Vagina (tissue), 2 donors: ENCODE measurements around the gene SCNN1G. TPM values are rescaled to one million over a fixed set of nuclear protein-coding genes. Genes with fewer than 3 reads are reported as not detected.
A peak's percentile ranks its signal among the peaks of the same experiment; 100 is the strongest.

Experiments
- DNase-seq, 2 donors: peaks; one replicate each; pipeline ENCODE4 v3.0.0-alpha.2; 2017; ENCODE audit errors: extremely low spot score in 2 of 2
- H3K27ac ChIP-seq: fragments of 200-600 bp; sonication (generic); one replicate; pipeline ENCODE4 v1.5.1; 2019
- H3K27me3 ChIP-seq: fragments of 200-600 bp; sonication (generic); one replicate; pipeline ENCODE4 v1.5.1; 2019
- H3K36me3 ChIP-seq, 2 donors: fragments of 200-600 bp; sonication (generic); one replicate each; pipeline ENCODE4 v1.5.1; 2017 to 2019
- H3K4me1 ChIP-seq: fragments of 200-600 bp; sonication (generic); one replicate; pipeline ENCODE4 v1.5.1; 2019
- H3K4me3 ChIP-seq, 2 donors: fragments of 200-600 bp; sonication (generic); 1 replicate in 1 of 2; 2 replicates in 1 of 2; pipeline ENCODE4 v1.5.1; 2016 to 2019
- H3K9me3 ChIP-seq: fragments of 200-600 bp; sonication (generic); one replicate; pipeline ENCODE4 v1.5.1; 2019
- CTCF ChIP-seq, 3 experiments: fragments of 450-650 bp in 2 of 3; fragments of 200-600 bp in 1 of 3; sonication (generic) in 1 of 3; IDR thresholded peaks; one replicate each; pipeline ENCODE4 v1.5.1; 2017 to 2019; ENCODE audit warnings: antibody characterized with exemption in 3 of 3, mild to moderate bottlenecking in 2 of 3, moderate library complexity in 2 of 3
- POLR2A ChIP-seq, 2 donors: fragments of 450-650 bp; IDR thresholded peaks; one replicate each; pipeline ENCODE4 v1.6.1; 2017; ENCODE audit warnings: antibody characterized with exemption in 2 of 2, mild to moderate bottlenecking in 2 of 2, moderate library complexity in 2 of 2
- POLR2AphosphoS5 ChIP-seq, 2 donors: sonication (generic); formaldehyde crosslinking; IDR thresholded peaks; one replicate each; pipeline ENCODE4 v1.9.0; 2017; ENCODE audit warnings: antibody characterized with exemption in 2 of 2, mild to moderate bottlenecking in 2 of 2, low read depth in 1 of 2; ENCODE audit not compliant: insufficient read depth in 1 of 2
- intact Hi-C: fragments of 100-400 bp; cut with DNase I; formaldehyde crosslinking; loops from one replicate; pipeline ENCODE4 v1.15.1; 2023
- total RNA-seq: library from RNA; depleted of rRNA; stranded (reverse); fragments of >200 nt; gene quantifications from one replicate; pipeline ENCODE4 v1.2.3, GENCODE V29; 2016

The SCNN1G gene
- total RNA-seq, 1 donor from 2014 or later: 26.5 TPM

- Histone ChIP-seq H3K4me1 (no peaks in the 10 kb centered on the region), H3K27ac (no peak overlapping the region), H3K4me3 (no peak overlapping the region), H3K27me3 (no peaks in the 10 kb centered on the region), H3K9me3 (no peaks in the 10 kb centered on the region), H3K36me3 (no peaks in the 10 kb centered on the region)
- DNase-seq: no peak
- TF ChIP-seq POLR2AphosphoS5 (IDR thresholded peaks at IDR 0.05; ENCODE audit: insufficient read depth in 1 of 2, low read depth in 1 of 2): no peak
- no peak for TF ChIP-seq CTCF (IDR thresholded peaks at IDR 0.05)
- no peak for TF ChIP-seq POLR2A (IDR thresholded peaks at IDR 0.05)
- intact Hi-C loops: no loop called here
These were observed 72.5 kb downstream of the SCNN1G start for GRCh38 chr16:23255000-23255399.

GRCh38 chr16:23256440-23256839, 73.9 kb downstream of the SCNN1G start:
- Histone ChIP-seq H3K27ac (no peak overlapping the region), H3K4me1 (no peaks in the 10 kb centered on the region), H3K36me3 (no peaks in the 10 kb centered on the region), H3K27me3 (no peaks in the 10 kb centered on the region), H3K4me3 (no peak overlapping the region), H3K9me3 (no peaks in the 10 kb centered on the region)
- intact Hi-C loops: no loop called here
- TF ChIP-seq POLR2AphosphoS5 (IDR thresholded peaks at IDR 0.05; ENCODE audit: insufficient read depth in 1 of 2, low read depth in 1 of 2) (peak in 1 of 2 donors; percentile 26), POLR2A (IDR thresholded peaks at IDR 0.05) (no peak)
- DNase-seq: no peak

- Histone ChIP-seq H3K27me3 (no peaks in the 10 kb centered on the region), H3K36me3 (no peaks in the 10 kb centered on the region), H3K9me3 (no peaks in the 10 kb centered on the region), H3K4me1 (no peaks in the 10 kb centered on the region), H3K27ac (no peak overlapping the region), H3K4me3 (no peak overlapping the region)
- DNase-seq: no peak
- intact Hi-C loops: no loop called here
- TF ChIP-seq POLR2A (IDR thresholded peaks at IDR 0.05): no peak
These were observed 75.1 kb downstream of the SCNN1G start for GRCh38 chr16:23257682-23258081.

- intact Hi-C loops: no loop called here
- H3K27ac ChIP-seq: no peak overlapping the region
- H3K27me3 ChIP-seq: no peaks in the 10 kb centered on the region
- no peaks in the 10 kb centered on the region for H3K4me1 ChIP-seq
- H3K36me3 ChIP-seq: no peaks in the 10 kb centered on the region
- no peaks in the 10 kb centered on the region for H3K9me3 ChIP-seq
- DNase-seq: no peak
- H3K4me3 ChIP-seq: no peak overlapping the region
- TF ChIP-seq POLR2A (IDR thresholded peaks at IDR 0.05) (no peak), CTCF (IDR thresholded peaks at IDR 0.05) (no peak), POLR2AphosphoS5 (IDR thresholded peaks at IDR 0.05; ENCODE audit: insufficient read depth in 1 of 2, low read depth in 1 of 2) (no peak)
These were observed 76.3 kb downstream of the SCNN1G start for GRCh38 chr16:23258919-23259237.

Other genes starting within 250 kb of the SCNN1G start
- gene USP31, start 33.3 kb upstream of the SCNN1G start, total RNA-seq: 32.2 TPM
- 76.9 TPM for gene SCNN1B, start 119.6 kb downstream of the SCNN1G start, total RNA-seq